ENCODE results near the gene AMOTL2. TPM values are rescaled to one million over a fixed set of nuclear protein-coding genes. Genes with fewer than 3 reads are reported as not detected.

AMOTL2 gene
- total RNA-seq, 1 experiment from 2014 or later: 30.9 TPM

DNA sequence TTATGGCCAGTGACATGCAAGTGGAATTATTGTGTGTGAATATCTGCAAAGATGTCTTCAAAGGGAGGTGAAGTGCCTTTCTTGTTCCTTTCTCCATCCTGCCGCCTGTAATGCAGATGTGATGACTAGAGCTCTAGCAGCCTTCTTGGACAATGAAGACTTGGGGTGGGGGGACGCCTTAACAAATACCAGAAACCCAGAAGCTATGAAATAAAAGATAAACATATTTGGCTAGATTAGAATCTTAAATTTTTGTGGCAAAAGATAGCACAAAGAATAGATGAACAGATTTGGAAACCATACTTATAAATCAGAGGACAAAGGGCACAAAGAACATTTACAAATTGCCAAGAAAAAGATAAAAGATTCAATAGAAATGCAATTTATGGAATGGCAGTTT, 56.1 kb downstream of the AMOTL2 start:
- Histone ChIP-seq H3K4me2 (ENCODE audit: insufficient read depth, insufficient read length, low read length) (no peak overlapping the region), H3K9me3 (ENCODE audit: control insufficient read depth, low read depth, low read length) (no peaks in the 10 kb centered on the region), H3K14ac (ENCODE audit: insufficient read depth, low read length) (no peak overlapping the region), H3K27ac (ENCODE audit: insufficient read length, low read depth, low read length) (no peak overlapping the region), H3T11ph (ENCODE audit: low read length) (no peak overlapping the region), H2AK5ac (ENCODE audit: insufficient read length, low read length) (no peak overlapping the region), H3K9ac (ENCODE audit: extremely low read depth, insufficient read length, low read length) (no peak overlapping the region), H2BK12ac (ENCODE audit: insufficient read length, low read depth, low read length) (no peak overlapping the region), H3K27me3 (ENCODE audit: insufficient read depth, low read length) (peaks cover 3% of the 10 kb centered on the region; the same call in 1 of the 2 replicates), H3K23ac (ENCODE audit: insufficient read length, low read depth, low read length) (no peak overlapping the region), H3K4me1 (ENCODE audit: insufficient read depth, low read length) (peaks cover 12% of the 10 kb centered on the region; the same call in 1 of the 2 replicates), H2BK5ac (ENCODE audit: insufficient read length, low read length) (no peak overlapping the region), H3K23me2 (ENCODE audit: insufficient read length, low read depth, low read length, poor library complexity, severe bottlenecking) (peaks cover 5% of the 10 kb centered on the region), H2BK20ac (ENCODE audit: low read depth, low read length, poor library complexity, severe bottlenecking) (no peak overlapping the region), H4K8ac (replicated peaks; ENCODE audit: insufficient read length, low read depth, low read length) (no peak overlapping the region), H3K18ac (ENCODE audit: insufficient read length, low read depth, low read length) (no peak overlapping the region), H4K5ac (ENCODE audit: insufficient read length, low read depth, low read length) (no peak overlapping the region), H2BK15ac (ENCODE audit: low read depth, low read length) (no peak overlapping the region), H3K4ac (ENCODE audit: low read depth, low read length) (no peak overlapping the region), H3K56ac (ENCODE audit: insufficient read length, low read depth, low read length) (no peak overlapping the region), H4K20me1 (ENCODE audit: control insufficient read depth, insufficient read depth, insufficient read length) (no peaks in the 10 kb centered on the region), H2AFZ (ENCODE audit: low read length) (no peak overlapping the region), H3K79me2 (ENCODE audit: insufficient read depth, low read length) (no peaks in the 10 kb centered on the region), H3K79me1 (ENCODE audit: insufficient read depth, low read depth, low read length, poor library complexity, severe bottlenecking) (no peaks in the 10 kb centered on the region), H4K91ac (ENCODE audit: insufficient read length, low read depth, low read length) (no peak overlapping the region), H2BK120ac (ENCODE audit: low read depth, low read length, poor library complexity, severe bottlenecking) (no peak overlapping the region)
- no CpG with 5 or more reads among the region's 2 CpGs for WGBS (ENCODE audit: extremely low coverage, insufficient read length, low lambda C conversion rate)
- H3K9me3 Mint-ChIP-seq: peaks cover 0 to 3% of the 10 kb centered on the region in 2 experiments; a peak in 1 of 5 replicates
- peaks cover 17% of the 10 kb centered on the region for H3K27me3 Mint-ChIP-seq (ENCODE audit: low read depth)
- H3K4me3 Mint-ChIP-seq: no peak overlapping the region
- DNase-seq: no peak
- TF ChIP-seq, protein P1, sequence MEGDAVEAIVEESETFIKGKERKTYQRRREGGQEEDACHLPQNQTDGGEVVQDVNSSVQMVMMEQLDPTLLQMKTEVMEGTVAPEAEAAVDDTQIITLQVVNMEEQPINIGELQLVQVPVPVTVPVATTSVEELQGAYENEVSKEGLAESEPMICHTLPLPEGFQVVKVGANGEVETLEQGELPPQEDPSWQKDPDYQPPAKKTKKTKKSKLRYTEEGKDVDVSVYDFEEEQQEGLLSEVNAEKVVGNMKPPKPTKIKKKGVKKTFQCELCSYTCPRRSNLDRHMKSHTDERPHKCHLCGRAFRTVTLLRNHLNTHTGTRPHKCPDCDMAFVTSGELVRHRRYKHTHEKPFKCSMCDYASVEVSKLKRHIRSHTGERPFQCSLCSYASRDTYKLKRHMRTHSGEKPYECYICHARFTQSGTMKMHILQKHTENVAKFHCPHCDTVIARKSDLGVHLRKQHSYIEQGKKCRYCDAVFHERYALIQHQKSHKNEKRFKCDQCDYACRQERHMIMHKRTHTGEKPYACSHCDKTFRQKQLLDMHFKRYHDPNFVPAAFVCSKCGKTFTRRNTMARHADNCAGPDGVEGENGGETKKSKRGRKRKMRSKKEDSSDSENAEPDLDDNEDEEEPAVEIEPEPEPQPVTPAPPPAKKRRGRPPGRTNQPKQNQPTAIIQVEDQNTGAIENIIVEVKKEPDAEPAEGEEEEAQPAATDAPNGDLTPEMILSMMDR (conservative IDR thresholded peaks at IDR 0.05): no peak
- no peaks in the 10 kb centered on the region for H3K36me3 Mint-ChIP-seq (ENCODE audit: insufficient read depth in 1 of 3, low read depth in 3 of 3)
- no peak overlapping the region; a peak in 1 of 7 replicates for H3K27ac Mint-ChIP-seq
- H3K4me1 Mint-ChIP-seq: peaks cover 30 to 31% of the 10 kb centered on the region in 2 experiments

Measured in H9 (cell line).